MM.1S (cell line): ENCODE data around the gene CYP27C1.

Experiments used
- DNase-seq: peaks from one replicate; pipeline ENCODE4 v3.0.0-alpha.2; 2015
- H2AFZ ChIP-seq: fragments of 300-600 bp; sonication (generic); 2 replicates; pipeline ENCODE4 v1.6.0; 2016; ENCODE audit warnings: antibody characterized with exemption, low read length
- H3F3A ChIP-seq: fragments of 300-600 bp; sonication (generic); 2 replicates; pipeline ENCODE4 v1.6.1; 2016; ENCODE audit warnings: mild to moderate bottlenecking, antibody characterized with exemption, low read length, moderate library complexity, mixed read lengths; ENCODE audit not compliant: insufficient read depth
- H3K27ac ChIP-seq: fragments of 300-600 bp; sonication (generic); 2 replicates; pipeline ENCODE4 v1.5.1; 2016; ENCODE audit warnings: mild to moderate bottlenecking, low read length
- H3K27me3 ChIP-seq: fragments of 300-600 bp; sonication (generic); replicated peaks from 2 replicates; pipeline ENCODE4 v1.6.0; 2016; ENCODE audit warnings: low read length; ENCODE audit not compliant: insufficient read depth
- H3K36me3 ChIP-seq: fragments of 300-600 bp; sonication (generic); replicated peaks from 2 replicates; pipeline ENCODE4 v1.6.1; 2016; ENCODE audit warnings: mild to moderate bottlenecking, low read length, mixed read lengths; ENCODE audit not compliant: insufficient read depth
- H3K4me1 ChIP-seq: fragments of 300-600 bp; sonication (generic); 2 replicates; pipeline ENCODE4 v1.6.1; 2016; ENCODE audit warnings: low read length, mixed read lengths
- H3K4me2 ChIP-seq: fragments of 300-600 bp; sonication (generic); 2 replicates; pipeline ENCODE4 v1.6.0; 2016; ENCODE audit warnings: low read depth, low read length
- H3K4me3 ChIP-seq: fragments of 300-600 bp; sonication (generic); 2 replicates; pipeline ENCODE4 v1.5.1; 2016; ENCODE audit warnings: low read length, mixed read lengths
- H3K79me2 ChIP-seq: fragments of 300-600 bp; sonication (generic); 2 replicates; pipeline ENCODE4 v1.6.1; 2016; ENCODE audit warnings: mixed run types, low read length, mixed read lengths
- H3K9ac ChIP-seq: fragments of 300-600 bp; sonication (generic); 2 replicates; pipeline ENCODE4 v1.6.1; 2016; ENCODE audit warnings: low read length, mixed read lengths
- H3K9me2 ChIP-seq: fragments of 300-600 bp; sonication (generic); replicated peaks from 2 replicates; pipeline ENCODE4 v1.6.1; 2016; ENCODE audit warnings: mild to moderate bottlenecking, low read length, mixed read lengths; ENCODE audit not compliant: insufficient read depth
- H3K9me3 ChIP-seq: fragments of 300-600 bp; sonication (generic); replicated peaks from 2 replicates; pipeline ENCODE4 v1.6.1; 2016; ENCODE audit warnings: mild to moderate bottlenecking, low read length, mixed read lengths; ENCODE audit not compliant: insufficient read depth
- H4K20me1 ChIP-seq: fragments of 300-600 bp; sonication (generic); 2 replicates; pipeline ENCODE4 v1.6.1; 2016; ENCODE audit warnings: mild to moderate bottlenecking, low read length, moderate library complexity, mixed read lengths; ENCODE audit not compliant: insufficient read depth
- CTCF ChIP-seq: fragments of 300-600 bp; sonication (generic); IDR thresholded peaks from 2 replicates; pipeline ENCODE4 v1.5.1; 2016; ENCODE audit warnings: antibody characterized with exemption, low read length, mixed read lengths
- EZH2 ChIP-seq: fragments of 300-600 bp; sonication (generic); optimal IDR thresholded peaks from 2 replicates; pipeline ENCODE3; 2017; ENCODE audit warnings: low read depth, mild to moderate bottlenecking, antibody characterized with exemption, low read length, mixed read lengths
- EZH2phosphoT487 ChIP-seq: fragments of 300-600 bp; sonication (generic); IDR thresholded peaks from 2 replicates; pipeline ENCODE4 v1.6.1; 2018; ENCODE audit warnings: antibody characterized with exemption, low read length

Gene CYP27C1

GRCh38 chr2:127176371-127177311, 43.5 kb downstream of the CYP27C1 start:
- Histone ChIP-seq H3K4me2 (no peak overlapping the region), H3K36me3 (no peaks in the 10 kb centered on the region), H3K27me3 (no peaks in the 10 kb centered on the region), H3K9me2 (no peaks in the 10 kb centered on the region), H3K4me3 (no peak overlapping the region), H2AFZ (no peak overlapping the region), H3K27ac (no peak overlapping the region), H3F3A (no peaks in the 10 kb centered on the region), H3K4me1 (no peaks in the 10 kb centered on the region), H3K9me3 (no peaks in the 10 kb centered on the region), H3K9ac (no peak overlapping the region), H4K20me1 (no peaks in the 10 kb centered on the region), H3K79me2 (no peaks in the 10 kb centered on the region)
- TF ChIP-seq EZH2 (no peak), EZH2phosphoT487 (no peak), CTCF (no peak)
- no peak for DNase-seq

GRCh38 chr2:127175751-127176354, 44.2 kb downstream of the CYP27C1 start:
- no peak overlapping the region for H3K9ac ChIP-seq
- H3K9me3 ChIP-seq: no peaks in the 10 kb centered on the region
- no peak overlapping the region for H3K4me3 ChIP-seq
- H3K36me3 ChIP-seq: no peaks in the 10 kb centered on the region
- no peaks in the 10 kb centered on the region for H3K9me2 ChIP-seq
- no peak for TF ChIP-seq EZH2phosphoT487
- no peak for TF ChIP-seq CTCF
- TF ChIP-seq EZH2: no peak
- no peaks in the 10 kb centered on the region for H3F3A ChIP-seq
- no peaks in the 10 kb centered on the region for H4K20me1 ChIP-seq
- no peak overlapping the region for H3K27ac ChIP-seq
- no peak overlapping the region for H2AFZ ChIP-seq
- no peaks in the 10 kb centered on the region for H3K27me3 ChIP-seq
- H3K4me1 ChIP-seq: no peaks in the 10 kb centered on the region
- no peak for DNase-seq
- no peak overlapping the region for H3K4me2 ChIP-seq
- H3K79me2 ChIP-seq: no peaks in the 10 kb centered on the region

GRCh38 chr2:127175041-127175721, 44.9 kb downstream of the CYP27C1 start:
- H3K27ac ChIP-seq: no peak overlapping the region
- H3K9me3 ChIP-seq: no peaks in the 10 kb centered on the region
- no peaks in the 10 kb centered on the region for H3F3A ChIP-seq
- no peaks in the 10 kb centered on the region for H4K20me1 ChIP-seq
- H3K4me1 ChIP-seq: no peaks in the 10 kb centered on the region
- no peaks in the 10 kb centered on the region for H3K79me2 ChIP-seq
- H3K9ac ChIP-seq: no peak overlapping the region
- no peak for TF ChIP-seq CTCF
- TF ChIP-seq EZH2phosphoT487: no peak
- no peak for TF ChIP-seq EZH2
- H3K4me3 ChIP-seq: no peak overlapping the region
- H3K27me3 ChIP-seq: no peaks in the 10 kb centered on the region
- H3K9me2 ChIP-seq: no peaks in the 10 kb centered on the region
- no peaks in the 10 kb centered on the region for H3K36me3 ChIP-seq
- no peak overlapping the region for H3K4me2 ChIP-seq
- 0 out of 2 replicates have a peak overlapping the region, but pooled peaks have one; percentile 23 for H2AFZ ChIP-seq
- DNase-seq: no peak
